ENCODE data around the gene MECR. TPM values are rescaled to one million over a fixed set of nuclear protein-coding genes. Genes with fewer than 3 reads are reported as not detected.
"Not testable (repeated sequence)": the region's sequence is repeated elsewhere in the genome, so short reads cannot be mapped to it uniquely, and the experiment has no call there.

The MECR gene
- total RNA-seq, 1 donor from 2014 or later: 11.7 TPM

DNA sequence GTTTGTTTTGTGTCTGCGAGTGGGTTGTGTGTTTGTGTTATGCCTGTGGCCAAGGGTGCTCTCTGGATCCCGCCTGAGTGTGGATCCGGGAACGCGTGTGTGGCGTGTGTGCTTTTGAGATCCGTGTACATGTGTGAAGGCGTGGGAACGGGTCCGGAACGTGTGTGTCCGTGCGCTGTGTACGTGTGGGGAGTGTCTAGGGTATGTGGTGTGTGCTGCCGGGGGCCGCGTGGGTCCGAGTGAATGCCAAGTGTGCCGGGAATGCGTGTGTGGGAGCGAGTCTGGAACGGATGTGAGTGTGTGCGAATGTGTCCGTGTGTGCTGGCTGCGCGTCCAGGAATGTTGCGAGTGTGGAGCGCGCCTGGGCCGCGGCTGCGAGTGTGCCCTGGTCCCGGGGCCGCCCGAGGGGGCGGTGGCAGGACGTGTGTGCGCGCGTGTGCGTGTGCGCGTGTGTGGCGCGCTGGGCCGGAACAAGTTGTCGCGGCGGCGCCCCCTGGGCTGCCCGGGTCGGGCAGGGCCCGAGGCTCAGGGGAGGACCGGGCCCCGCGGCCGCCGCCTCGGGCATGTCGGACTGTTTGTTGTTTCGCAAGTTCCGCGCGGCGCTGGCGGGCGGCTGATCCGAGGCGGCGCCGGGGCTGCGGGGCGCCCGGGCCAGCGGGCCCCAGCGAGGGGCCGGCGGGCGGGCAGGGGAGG lies 6.5 kb upstream of the MECR start:
- H4K20me1 ChIP-seq (ENCODE audit: low read depth): peaks cover 12% of the 10 kb centered on the region
- peak overlapping the region; percentile 95 for H3K4me2 ChIP-seq
- no peaks in the 10 kb centered on the region for H3K36me3 Mint-ChIP-seq
- H3F3A ChIP-seq (ENCODE audit: low read depth): peaks cover 31% of the 10 kb centered on the region
- H3K79me2 ChIP-seq (ENCODE audit: low read depth): peaks cover 6% of the 10 kb centered on the region
- peaks cover 72% of the 10 kb centered on the region for H3K27me3 ChIP-seq
- peaks cover 47% of the 10 kb centered on the region for H3K27me3 Mint-ChIP-seq (ENCODE audit: insufficient read depth, low read depth)
- H3K4me1 ChIP-seq: peaks cover 29% of the 10 kb centered on the region
- no peak overlapping the region for H3K27ac ChIP-seq
- peaks cover 34% of the 10 kb centered on the region for H3K4me1 Mint-ChIP-seq
- H2AFZ ChIP-seq (replicated peaks): peak overlapping the region; percentile 53
- H3K36me3 ChIP-seq: no peaks in the 10 kb centered on the region
- peak; percentile 71 for TF ChIP-seq EZH2 (IDR thresholded peaks at IDR 0.05)
- TF ChIP-seq, protein P1, sequence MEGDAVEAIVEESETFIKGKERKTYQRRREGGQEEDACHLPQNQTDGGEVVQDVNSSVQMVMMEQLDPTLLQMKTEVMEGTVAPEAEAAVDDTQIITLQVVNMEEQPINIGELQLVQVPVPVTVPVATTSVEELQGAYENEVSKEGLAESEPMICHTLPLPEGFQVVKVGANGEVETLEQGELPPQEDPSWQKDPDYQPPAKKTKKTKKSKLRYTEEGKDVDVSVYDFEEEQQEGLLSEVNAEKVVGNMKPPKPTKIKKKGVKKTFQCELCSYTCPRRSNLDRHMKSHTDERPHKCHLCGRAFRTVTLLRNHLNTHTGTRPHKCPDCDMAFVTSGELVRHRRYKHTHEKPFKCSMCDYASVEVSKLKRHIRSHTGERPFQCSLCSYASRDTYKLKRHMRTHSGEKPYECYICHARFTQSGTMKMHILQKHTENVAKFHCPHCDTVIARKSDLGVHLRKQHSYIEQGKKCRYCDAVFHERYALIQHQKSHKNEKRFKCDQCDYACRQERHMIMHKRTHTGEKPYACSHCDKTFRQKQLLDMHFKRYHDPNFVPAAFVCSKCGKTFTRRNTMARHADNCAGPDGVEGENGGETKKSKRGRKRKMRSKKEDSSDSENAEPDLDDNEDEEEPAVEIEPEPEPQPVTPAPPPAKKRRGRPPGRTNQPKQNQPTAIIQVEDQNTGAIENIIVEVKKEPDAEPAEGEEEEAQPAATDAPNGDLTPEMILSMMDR (IDR thresholded peaks at IDR 0.05): no peak
- peak; percentile 15 for TF ChIP-seq EZH2phosphoT487 (IDR thresholded peaks at IDR 0.05)
- DNase-seq (ENCODE audit: low spot score): peak; percentile 77
- no peak overlapping the region for H3K9ac ChIP-seq
- H3K9me3 Mint-ChIP-seq: peaks cover 5% of the 10 kb centered on the region
- H3K9me3 ChIP-seq (ENCODE audit: low read depth): no peaks in the 10 kb centered on the region
- H3K4me3 Mint-ChIP-seq: peak overlapping the region; percentile 95
- peak overlapping the region; percentile 66 for H3K4me3 ChIP-seq
- H3K27ac Mint-ChIP-seq: no peak overlapping the region

DNA sequence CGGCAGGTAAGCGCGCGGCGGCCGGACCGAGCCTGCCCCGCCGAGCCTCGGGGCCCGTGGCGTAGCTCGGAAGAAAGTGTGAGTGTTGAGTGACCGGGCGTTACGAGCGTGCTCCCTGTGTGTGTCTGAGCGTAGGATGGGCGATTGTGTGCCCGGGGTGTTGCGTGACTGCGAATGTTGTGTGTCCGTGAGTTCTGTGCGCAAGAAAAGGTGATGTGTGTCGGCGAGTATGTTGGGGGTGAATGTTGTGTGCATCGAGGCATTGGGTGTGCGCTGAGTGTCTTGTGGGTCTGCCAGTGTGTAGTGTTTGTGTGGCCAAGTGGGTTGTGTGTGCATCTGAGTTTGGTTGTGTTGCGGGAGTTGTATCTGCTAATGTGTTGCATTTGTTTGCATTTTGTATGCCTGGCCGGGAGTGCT lies 6.0 kb upstream of the MECR start:
- Histone ChIP-seq H3K27ac (no peak overlapping the region), H3K36me3 (no peaks in the 10 kb centered on the region), H3K4me2 (peak overlapping the region; percentile 95), H3K9me3 (ENCODE audit: low read depth) (no peaks in the 10 kb centered on the region), H4K20me1 (ENCODE audit: low read depth) (peaks cover 12% of the 10 kb centered on the region), H2AFZ (replicated peaks) (peak overlapping the region; percentile 38), H3K4me3 (peak overlapping the region; percentile 66), H3F3A (ENCODE audit: low read depth) (peaks cover 36% of the 10 kb centered on the region), H3K79me2 (ENCODE audit: low read depth) (peaks cover 6% of the 10 kb centered on the region), H3K27me3 (peaks cover 77% of the 10 kb centered on the region), H3K9ac (no peak overlapping the region), H3K4me1 (peaks cover 29% of the 10 kb centered on the region)
- no peak for DNase-seq (ENCODE audit: low spot score)
- Mint-ChIP-seq H3K9me3 (peaks cover 5% of the 10 kb centered on the region), H3K27ac (peak overlapping the region; percentile 16), H3K4me1 (peaks cover 34% of the 10 kb centered on the region), H3K4me3 (peak overlapping the region; percentile 95), H3K36me3 (no peaks in the 10 kb centered on the region), H3K27me3 (ENCODE audit: insufficient read depth, low read depth) (peaks cover 47% of the 10 kb centered on the region)
- peak; percentile 72 for TF ChIP-seq EZH2phosphoT487 (IDR thresholded peaks at IDR 0.05)
- peak; percentile 81 for TF ChIP-seq EZH2 (IDR thresholded peaks at IDR 0.05)
- TF ChIP-seq, protein P1 (IDR thresholded peaks at IDR 0.05): no peak

DNA sequence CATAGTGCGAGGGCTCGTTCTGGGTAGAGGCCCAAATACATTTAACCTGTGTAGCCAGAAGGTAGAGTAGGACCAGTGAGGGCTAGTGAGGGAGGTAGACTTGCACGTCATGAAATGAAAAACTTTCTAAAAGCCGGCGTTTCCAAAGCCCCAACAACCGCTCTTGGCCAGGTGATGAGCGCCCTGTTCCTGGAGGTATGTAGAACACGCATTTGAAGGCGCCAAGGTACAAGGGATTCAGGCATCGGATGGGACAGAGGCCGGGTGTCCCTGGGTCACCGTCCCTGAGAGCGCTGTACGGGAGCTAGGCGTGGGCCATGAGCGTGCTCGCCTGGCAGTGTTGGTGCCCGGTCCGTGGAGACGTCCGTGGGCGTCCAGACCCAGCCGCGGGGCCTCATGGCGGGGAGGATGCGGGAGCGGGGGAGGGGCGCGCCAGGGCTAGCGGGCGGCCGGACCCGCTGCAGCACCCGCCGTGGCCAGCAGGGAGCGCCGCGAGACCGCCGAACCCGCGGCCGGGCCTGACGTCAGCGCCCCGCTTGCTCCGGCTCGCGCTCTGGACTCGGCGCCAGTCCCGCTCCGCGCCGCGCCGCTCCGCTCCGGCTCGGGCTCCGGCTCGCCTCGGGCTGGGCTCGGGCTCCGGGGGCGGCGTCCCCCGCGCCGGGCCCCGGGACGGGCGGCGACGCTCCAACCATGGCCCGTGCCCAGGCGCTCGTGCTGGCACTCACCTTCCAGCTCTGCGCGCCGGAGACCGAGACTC lies 5.4 kb upstream of the MECR start, which contains the start of gene PTPRU:
TSS of gene PTPRU (plus strand) at position 568 of the 757 bp plus-strand sequence. CDS start at position 691, 123 bp downstream.
- no peaks in the 10 kb centered on the region for H3K9me3 ChIP-seq (ENCODE audit: low read depth)
- Mint-ChIP-seq H3K9me3 (peaks cover 5% of the 10 kb centered on the region), H3K4me1 (peaks cover 36% of the 10 kb centered on the region), H3K27me3 (ENCODE audit: insufficient read depth, low read depth) (peaks cover 49% of the 10 kb centered on the region), H3K27ac (peak within 1 kb of the TSS; percentile 16), H3K4me3 (peak within 1 kb of the TSS; percentile 95), H3K36me3 (no peaks in the 10 kb centered on the region)
- DNase-seq (ENCODE audit: low spot score): peak; percentile 93
- peak within 1 kb of the TSS; percentile 66 for H3K4me3 ChIP-seq
- peak within 1 kb of the TSS; percentile 53 for H2AFZ ChIP-seq (replicated peaks)
- H3F3A ChIP-seq (ENCODE audit: low read depth): peaks cover 36% of the 10 kb centered on the region
- peak within 1 kb of the TSS; percentile 95 for H3K4me2 ChIP-seq
- peaks cover 4% of the 10 kb centered on the region for H3K79me2 ChIP-seq (ENCODE audit: low read depth)
- H3K36me3 ChIP-seq: no peaks in the 10 kb centered on the region
- H3K9ac ChIP-seq: no peak within 1 kb of the TSS
- no peak within 1 kb of the TSS for H3K27ac ChIP-seq
- TF ChIP-seq EZH2phosphoT487 (IDR thresholded peaks at IDR 0.05) (no peak), EZH2 (IDR thresholded peaks at IDR 0.05) (no peak)
- TF ChIP-seq, protein P1 (IDR thresholded peaks at IDR 0.05): peak; percentile 65
- peaks cover 83% of the 10 kb centered on the region for H3K27me3 ChIP-seq
- H4K20me1 ChIP-seq (ENCODE audit: low read depth): peaks cover 12% of the 10 kb centered on the region
- peaks cover 29% of the 10 kb centered on the region for H3K4me1 ChIP-seq

DNA sequence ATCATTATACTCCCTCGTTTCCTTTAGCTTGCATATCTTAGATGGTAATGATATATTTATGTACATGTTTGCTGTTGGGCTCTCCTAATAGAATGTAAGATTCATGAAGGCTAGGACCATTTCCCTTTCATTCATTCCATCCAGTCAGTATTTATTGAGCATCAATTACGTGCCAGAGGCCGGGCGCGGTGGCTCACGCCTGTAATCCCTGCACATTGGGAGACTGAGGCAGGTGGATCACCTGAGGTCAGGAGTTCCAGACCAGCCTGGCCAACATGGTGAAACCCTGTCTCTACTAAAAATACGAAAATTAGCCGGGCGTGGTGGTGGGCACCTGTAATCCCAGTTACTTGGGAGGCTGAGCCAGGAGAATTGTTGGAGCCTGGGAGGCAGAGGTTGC lies 4.1 kb upstream of the MECR start:
- H3K27me3 Mint-ChIP-seq (ENCODE audit: insufficient read depth, low read depth): peaks cover 43% of the 10 kb centered on the region
- peaks cover 22% of the 10 kb centered on the region for H3K4me1 ChIP-seq
- H3K4me2 ChIP-seq; H3K4me3 ChIP-seq; H3K27ac Mint-ChIP-seq; H3K79me2 ChIP-seq (ENCODE audit: low read depth); DNase-seq (ENCODE audit: low spot score); H3K27ac ChIP-seq; H3K9me3 ChIP-seq (ENCODE audit: low read depth); H2AFZ ChIP-seq (replicated peaks); H3K9me3 Mint-ChIP-seq; H3K4me3 Mint-ChIP-seq; H3K9ac ChIP-seq; H3K36me3 Mint-ChIP-seq; H3K36me3 ChIP-seq: not testable (repeated sequence)
- peaks cover 33% of the 10 kb centered on the region for H3K4me1 Mint-ChIP-seq
- H3F3A ChIP-seq (ENCODE audit: low read depth): peaks cover 36% of the 10 kb centered on the region
- H4K20me1 ChIP-seq (ENCODE audit: low read depth): peaks cover 12% of the 10 kb centered on the region
- peaks cover 80% of the 10 kb centered on the region for H3K27me3 ChIP-seq

Data from neural progenitor cell (in vitro differentiated cells).